OCI-LY3 (cell line): ENCODE measurements around the gene HOXB6.

Experiments used
- CTCF ChIP-seq: fragments of 200-600, 300-600 bp; sonication (generic); IDR thresholded peaks from 2 replicates; pipeline ENCODE4 v1.5.1; 2014; ENCODE audit warnings: antibody characterized with exemption, low read length, low read depth
- EZH2phosphoT487 ChIP-seq: fragments of 200-600 bp; shearing (Covaris generic); IDR thresholded peaks from 2 replicates; pipeline ENCODE4 v1.6.1; 2018; ENCODE audit warnings: antibody characterized with exemption, mixed run types, low read depth

DNA sequence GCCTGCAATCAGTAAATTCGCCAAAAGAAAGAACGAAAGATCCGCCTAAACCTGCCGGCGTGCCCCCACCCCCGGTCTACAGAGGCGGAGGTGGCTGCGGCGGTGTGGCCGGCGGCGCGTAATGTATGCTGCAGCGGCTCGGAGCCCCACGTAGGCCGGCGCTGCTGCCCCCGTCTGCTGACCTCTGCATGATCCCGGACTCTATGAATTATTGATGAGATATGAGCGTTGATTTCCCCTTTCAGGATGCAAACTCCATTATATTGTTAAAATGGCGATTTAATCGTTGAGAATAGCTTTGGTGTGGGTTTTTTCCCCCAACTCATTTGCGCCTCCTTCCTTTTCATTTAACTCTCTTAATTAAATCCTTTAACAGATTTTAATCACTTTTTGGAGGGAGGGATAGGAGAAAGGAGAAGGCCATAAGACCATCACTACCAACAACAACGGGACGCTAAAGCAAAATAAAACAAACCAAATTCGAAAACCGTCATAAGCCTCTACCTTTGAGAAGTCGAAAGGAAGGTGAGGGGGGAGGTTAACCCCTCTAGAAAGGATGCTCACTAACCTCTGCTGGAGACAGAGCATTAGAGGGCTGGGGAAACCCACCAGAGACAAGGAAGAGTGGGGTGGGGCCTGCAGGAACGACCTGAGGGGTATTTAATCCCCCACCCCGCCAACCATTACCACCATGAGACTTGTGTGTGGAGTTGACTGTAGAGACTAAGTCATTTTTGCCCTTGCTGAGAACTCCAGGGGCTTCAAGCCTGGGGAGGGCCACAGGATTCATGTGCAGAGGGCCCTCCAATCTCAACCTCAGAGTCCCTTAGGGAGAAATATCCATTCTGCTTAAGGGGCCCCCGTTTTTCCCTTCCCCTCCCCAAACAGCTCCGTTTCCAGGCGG is 18.2 kb downstream of the HOXB6 start:
- no peak for TF ChIP-seq EZH2phosphoT487
- TF ChIP-seq CTCF, result no peak
